WTC11 (cell line): Measurements from ENCODE around the gene FGG. TPM values are rescaled to one million over a fixed set of nuclear protein-coding genes. Genes with fewer than 3 reads are reported as not detected.

ENCODE experiments used
- ATAC-seq: fragments of 200-7000 bp; cut with Tn5 transposase; 2 replicates; pipeline ENCODE4 v1.10.0; 2021; ENCODE audit warnings: mild to moderate bottlenecking, moderate library complexity
- CTCF ChIA-PET: fragments of 300-600 bp; sonication (Branson Sonifier 250); formaldehyde crosslinking; loops from one replicate; lab custom pipeline; 2021; ENCODE audit warnings: antibody characterized with exemption; lab: Charles Lee
- POLR2A ChIA-PET: fragments of 350-600 bp; sonication (Branson Sonifier 250); formaldehyde crosslinking; loops from one replicate; lab custom pipeline; 2021; ENCODE audit warnings: antibody characterized with exemption; lab: Charles Lee
- DNase-seq: peaks from one replicate; pipeline ENCODE4 v3.0.0; 2021; ENCODE audit warnings: low spot score
- H3K27ac Mint-ChIP-seq: 2 replicates; pipeline ENCODE4 v1.8.0; 2021; ENCODE audit warnings: mixed read lengths
- H3K27me3 Mint-ChIP-seq: 2 replicates; pipeline ENCODE4 v1.8.0; 2021; ENCODE audit warnings: low read depth, mild to moderate bottlenecking, moderate library complexity, mixed read lengths
- H3K36me3 Mint-ChIP-seq: 2 replicates; pipeline ENCODE4 v1.8.0; 2021; ENCODE audit warnings: mixed read lengths
- H3K4me1 Mint-ChIP-seq: 2 replicates; pipeline ENCODE4 v1.8.0; 2022; ENCODE audit warnings: mixed read lengths
- H3K4me3 Mint-ChIP-seq: 2 replicates; pipeline ENCODE4 v1.8.0; 2021; ENCODE audit warnings: mild to moderate bottlenecking, moderate library complexity, mixed read lengths
- H3K9me3 Mint-ChIP-seq: 2 replicates; pipeline ENCODE4 v1.8.0; 2021; ENCODE audit warnings: mixed read lengths
- ETV6 ChIP-seq: sonication (generic); formaldehyde crosslinking; IDR thresholded peaks from 2 replicates; pipeline ENCODE4 v1.8.1; 2022; ENCODE audit warnings: mild to moderate bottlenecking, missing genetic modification reagents
- JUN ChIP-seq: sonication (generic); formaldehyde crosslinking; IDR thresholded peaks from 2 replicates; pipeline ENCODE4 v1.8.0; 2023; ENCODE audit warnings: mild to moderate bottlenecking, missing genetic modification reagents
- NFATC4 ChIP-seq: fragments of 250-450 bp; sonication (Bioruptor Pico); IDR thresholded peaks from 2 replicates; pipeline ENCODE4 v1.9.0; 2021; ENCODE audit warnings: mild to moderate bottlenecking
- SP1 ChIP-seq: sonication (generic); formaldehyde crosslinking; conservative IDR thresholded peaks from 2 replicates; pipeline ENCODE4 v1.8.1; 2022; ENCODE audit warnings: missing genetic modification reagents
- TEAD1 ChIP-seq: sonication (generic); formaldehyde crosslinking; IDR thresholded peaks from 2 replicates; pipeline ENCODE4 v1.8.0; 2022; ENCODE audit warnings: mild to moderate bottlenecking, missing genetic modification reagents
- TP53 ChIP-seq: sonication (generic); formaldehyde crosslinking; IDR thresholded peaks from 2 replicates; pipeline ENCODE4 v1.8.1; 2023; ENCODE audit warnings: mild to moderate bottlenecking, missing genetic modification reagents
- ZNF317 ChIP-seq: sonication (generic); formaldehyde crosslinking; IDR thresholded peaks from 2 replicates; pipeline ENCODE4 v1.8.1; 2023; ENCODE audit warnings: low read depth, mild to moderate bottlenecking, moderate library complexity, missing genetic modification reagents, borderline replicate concordance
- ZNF423 ChIP-seq: fragments of 250-450 bp; sonication (Bioruptor Pico); IDR thresholded peaks from 2 replicates; pipeline ENCODE4 v2.1.2; 2022; ENCODE audit warnings: mild to moderate bottlenecking, moderate library complexity
- total RNA-seq: library from RNA; stranded (reverse); gene quantifications from 3 replicates; pipeline ENCODE4 v1.2.3, GENCODE V29; 2021
- TF ChIP-seq, protein P1 (sequence below): sonication (generic); formaldehyde crosslinking; IDR thresholded peaks from 2 replicates; pipeline ENCODE4 v1.8.1; 2023; ENCODE audit warnings: mild to moderate bottlenecking, missing genetic modification reagents
- TF ChIP-seq, protein P2 (sequence below): sonication (generic); formaldehyde crosslinking; IDR thresholded peaks from 2 replicates; pipeline ENCODE4 v1.8.1; 2023; ENCODE audit warnings: mild to moderate bottlenecking, missing genetic modification reagents, borderline replicate concordance
- TF ChIP-seq, protein P3 (sequence below): fragments of 250-450 bp; sonication (Bioruptor Pico); IDR thresholded peaks from 2 replicates; pipeline ENCODE4 v1.8.0; 2021; ENCODE audit warnings: mild to moderate bottlenecking
- TF ChIP-seq, protein P4 (sequence below): sonication (generic); formaldehyde crosslinking; IDR thresholded peaks from 2 replicates; pipeline ENCODE4 v1.8.0; 2022; ENCODE audit warnings: mild to moderate bottlenecking, missing genetic modification reagents
- TF ChIP-seq, protein P5 (sequence below): sonication (generic); formaldehyde crosslinking; conservative IDR thresholded peaks from 2 replicates; pipeline ENCODE4 v1.8.1; 2022; ENCODE audit warnings: mild to moderate bottlenecking, missing genetic modification reagents
- TF ChIP-seq, protein P6 (sequence below): sonication (generic); formaldehyde crosslinking; IDR thresholded peaks from 2 replicates; pipeline ENCODE4 v1.8.0; 2023; ENCODE audit warnings: mild to moderate bottlenecking, missing genetic modification reagents
- TF ChIP-seq, protein P7 (sequence below): sonication (generic); formaldehyde crosslinking; IDR thresholded peaks from 2 replicates; pipeline ENCODE4 v1.8.1; 2022; ENCODE audit warnings: mild to moderate bottlenecking, moderate library complexity, missing genetic modification reagents
- TF ChIP-seq, protein P8 (sequence below): sonication (generic); formaldehyde crosslinking; IDR thresholded peaks from 2 replicates; pipeline ENCODE4 v1.8.0; 2023; ENCODE audit warnings: missing genetic modification reagents, mild to moderate bottlenecking, borderline replicate concordance
- TF ChIP-seq, protein P9 (sequence below): fragments of 200-600 bp; IDR thresholded peaks from 2 replicates; pipeline ENCODE4 v1.8.0; 2022; ENCODE audit warnings: antibody characterized with exemption

Gene FGG
- total RNA-seq, 1 experiment from 2014 or later = 2.4 TPM

DNA sequence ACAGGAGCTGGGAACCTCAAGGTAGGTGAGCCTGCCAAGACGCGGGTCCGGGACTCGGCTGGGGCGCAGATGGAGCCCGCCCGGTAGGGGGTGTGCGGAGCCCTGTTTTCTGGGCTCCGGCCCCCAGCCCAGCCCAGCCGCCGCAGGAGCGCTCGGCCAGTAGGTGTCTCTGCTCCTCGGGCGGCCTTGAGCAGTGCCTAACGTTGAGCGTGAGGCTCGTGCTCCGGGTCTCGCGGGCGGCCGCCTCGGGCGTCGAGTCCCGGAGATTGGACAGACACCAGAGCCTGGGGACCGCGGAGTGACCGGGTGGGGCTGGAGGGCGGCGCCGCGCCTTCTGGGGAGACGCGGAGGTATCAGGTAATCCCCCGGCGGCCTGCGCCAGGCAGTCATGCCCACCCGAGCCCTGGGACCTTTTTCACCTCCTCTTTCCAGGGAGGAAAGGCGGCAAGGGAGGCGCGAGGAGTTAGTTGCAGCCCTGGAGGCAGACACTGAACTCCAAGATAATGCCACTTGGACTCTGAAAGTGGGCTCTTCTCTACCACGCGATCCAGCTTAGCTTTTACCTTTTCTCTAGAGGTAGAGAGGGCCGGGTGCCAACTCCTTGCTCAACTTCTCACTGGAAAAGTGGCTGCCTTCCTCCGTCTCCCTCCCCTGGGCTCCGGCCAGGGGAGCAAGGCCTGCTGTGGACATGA lies 14.5 kb upstream of the FGG start:
- no peaks in the 10 kb centered on the region for H3K36me3 Mint-ChIP-seq
- H3K4me3 Mint-ChIP-seq = no peak overlapping the region
- H3K27ac Mint-ChIP-seq = no peak overlapping the region
- DNase-seq (peak; percentile 84), ATAC-seq (peak; percentile 94)
- H3K4me1 Mint-ChIP-seq = peaks cover 6% of the 10 kb centered on the region
- POLR2A ChIA-PET = no interaction called here
- peaks cover 10% of the 10 kb centered on the region for H3K27me3 Mint-ChIP-seq
- H3K9me3 Mint-ChIP-seq = no peaks in the 10 kb centered on the region
- CTCF ChIA-PET = interaction anchor here (0.6 to 6.5 kb wide), 20 partner anchors 8 to 744 kb away, joined by 3 to 96 read pairs (median 4); partner anchors contain the start of genes FGG and PLRG1
- TF ChIP-seq TEAD1 (CRISPR knock-in tag) = 0 out of 2 replicates have a peak, but pooled peaks have one; percentile 52
- TF ChIP-seq, protein P1, sequence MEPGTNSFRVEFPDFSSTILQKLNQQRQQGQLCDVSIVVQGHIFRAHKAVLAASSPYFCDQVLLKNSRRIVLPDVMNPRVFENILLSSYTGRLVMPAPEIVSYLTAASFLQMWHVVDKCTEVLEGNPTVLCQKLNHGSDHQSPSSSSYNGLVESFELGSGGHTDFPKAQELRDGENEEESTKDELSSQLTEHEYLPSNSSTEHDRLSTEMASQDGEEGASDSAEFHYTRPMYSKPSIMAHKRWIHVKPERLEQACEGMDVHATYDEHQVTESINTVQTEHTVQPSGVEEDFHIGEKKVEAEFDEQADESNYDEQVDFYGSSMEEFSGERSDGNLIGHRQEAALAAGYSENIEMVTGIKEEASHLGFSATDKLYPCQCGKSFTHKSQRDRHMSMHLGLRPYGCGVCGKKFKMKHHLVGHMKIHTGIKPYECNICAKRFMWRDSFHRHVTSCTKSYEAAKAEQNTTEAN (CRISPR knock-in tag) = peak; percentile 79; the same call in 1 of the 2 replicates
- TF ChIP-seq ZNF423 (CRISPR knock-in tag) = peak; percentile 80
- peak; percentile 44; the same call in 1 of the 2 replicates for TF ChIP-seq JUN
- TF ChIP-seq NFATC4 = no peak
- TF ChIP-seq, protein P2, sequence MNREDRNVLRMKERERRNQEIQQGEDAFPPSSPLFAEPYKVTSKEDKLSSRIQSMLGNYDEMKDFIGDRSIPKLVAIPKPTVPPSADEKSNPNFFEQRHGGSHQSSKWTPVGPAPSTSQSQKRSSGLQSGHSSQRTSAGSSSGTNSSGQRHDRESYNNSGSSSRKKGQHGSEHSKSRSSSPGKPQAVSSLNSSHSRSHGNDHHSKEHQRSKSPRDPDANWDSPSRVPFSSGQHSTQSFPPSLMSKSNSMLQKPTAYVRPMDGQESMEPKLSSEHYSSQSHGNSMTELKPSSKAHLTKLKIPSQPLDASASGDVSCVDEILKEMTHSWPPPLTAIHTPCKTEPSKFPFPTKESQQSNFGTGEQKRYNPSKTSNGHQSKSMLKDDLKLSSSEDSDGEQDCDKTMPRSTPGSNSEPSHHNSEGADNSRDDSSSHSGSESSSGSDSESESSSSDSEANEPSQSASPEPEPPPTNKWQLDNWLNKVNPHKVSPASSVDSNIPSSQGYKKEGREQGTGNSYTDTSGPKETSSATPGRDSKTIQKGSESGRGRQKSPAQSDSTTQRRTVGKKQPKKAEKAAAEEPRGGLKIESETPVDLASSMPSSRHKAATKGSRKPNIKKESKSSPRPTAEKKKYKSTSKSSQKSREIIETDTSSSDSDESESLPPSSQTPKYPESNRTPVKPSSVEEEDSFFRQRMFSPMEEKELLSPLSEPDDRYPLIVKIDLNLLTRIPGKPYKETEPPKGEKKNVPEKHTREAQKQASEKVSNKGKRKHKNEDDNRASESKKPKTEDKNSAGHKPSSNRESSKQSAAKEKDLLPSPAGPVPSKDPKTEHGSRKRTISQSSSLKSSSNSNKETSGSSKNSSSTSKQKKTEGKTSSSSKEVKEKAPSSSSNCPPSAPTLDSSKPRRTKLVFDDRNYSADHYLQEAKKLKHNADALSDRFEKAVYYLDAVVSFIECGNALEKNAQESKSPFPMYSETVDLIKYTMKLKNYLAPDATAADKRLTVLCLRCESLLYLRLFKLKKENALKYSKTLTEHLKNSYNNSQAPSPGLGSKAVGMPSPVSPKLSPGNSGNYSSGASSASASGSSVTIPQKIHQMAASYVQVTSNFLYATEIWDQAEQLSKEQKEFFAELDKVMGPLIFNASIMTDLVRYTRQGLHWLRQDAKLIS (CRISPR knock-in tag) = 0 out of 2 replicates have a peak, but pooled peaks have one; percentile 63
- TF ChIP-seq, protein P3, sequence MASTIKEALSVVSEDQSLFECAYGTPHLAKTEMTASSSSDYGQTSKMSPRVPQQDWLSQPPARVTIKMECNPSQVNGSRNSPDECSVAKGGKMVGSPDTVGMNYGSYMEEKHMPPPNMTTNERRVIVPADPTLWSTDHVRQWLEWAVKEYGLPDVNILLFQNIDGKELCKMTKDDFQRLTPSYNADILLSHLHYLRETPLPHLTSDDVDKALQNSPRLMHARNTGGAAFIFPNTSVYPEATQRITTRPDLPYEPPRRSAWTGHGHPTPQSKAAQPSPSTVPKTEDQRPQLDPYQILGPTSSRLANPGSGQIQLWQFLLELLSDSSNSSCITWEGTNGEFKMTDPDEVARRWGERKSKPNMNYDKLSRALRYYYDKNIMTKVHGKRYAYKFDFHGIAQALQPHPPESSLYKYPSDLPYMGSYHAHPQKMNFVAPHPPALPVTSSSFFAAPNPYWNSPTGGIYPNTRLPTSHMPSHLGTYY = no peak
- TF ChIP-seq, protein P4, sequence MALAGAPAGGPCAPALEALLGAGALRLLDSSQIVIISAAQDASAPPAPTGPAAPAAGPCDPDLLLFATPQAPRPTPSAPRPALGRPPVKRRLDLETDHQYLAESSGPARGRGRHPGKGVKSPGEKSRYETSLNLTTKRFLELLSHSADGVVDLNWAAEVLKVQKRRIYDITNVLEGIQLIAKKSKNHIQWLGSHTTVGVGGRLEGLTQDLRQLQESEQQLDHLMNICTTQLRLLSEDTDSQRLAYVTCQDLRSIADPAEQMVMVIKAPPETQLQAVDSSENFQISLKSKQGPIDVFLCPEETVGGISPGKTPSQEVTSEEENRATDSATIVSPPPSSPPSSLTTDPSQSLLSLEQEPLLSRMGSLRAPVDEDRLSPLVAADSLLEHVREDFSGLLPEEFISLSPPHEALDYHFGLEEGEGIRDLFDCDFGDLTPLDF (CRISPR knock-in tag) = 0 out of 2 replicates have a peak, but pooled peaks have one; percentile 38
- TF ChIP-seq ZNF317 (CRISPR knock-in tag) = 0 out of 2 replicates have a peak, but pooled peaks have one; percentile 14
- TF ChIP-seq, protein P5, sequence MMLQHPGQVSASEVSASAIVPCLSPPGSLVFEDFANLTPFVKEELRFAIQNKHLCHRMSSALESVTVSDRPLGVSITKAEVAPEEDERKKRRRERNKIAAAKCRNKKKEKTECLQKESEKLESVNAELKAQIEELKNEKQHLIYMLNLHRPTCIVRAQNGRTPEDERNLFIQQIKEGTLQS (CRISPR knock-in tag) = no peak
- no peak for TF ChIP-seq SP1 (CRISPR knock-in tag)
- TF ChIP-seq, protein P6, sequence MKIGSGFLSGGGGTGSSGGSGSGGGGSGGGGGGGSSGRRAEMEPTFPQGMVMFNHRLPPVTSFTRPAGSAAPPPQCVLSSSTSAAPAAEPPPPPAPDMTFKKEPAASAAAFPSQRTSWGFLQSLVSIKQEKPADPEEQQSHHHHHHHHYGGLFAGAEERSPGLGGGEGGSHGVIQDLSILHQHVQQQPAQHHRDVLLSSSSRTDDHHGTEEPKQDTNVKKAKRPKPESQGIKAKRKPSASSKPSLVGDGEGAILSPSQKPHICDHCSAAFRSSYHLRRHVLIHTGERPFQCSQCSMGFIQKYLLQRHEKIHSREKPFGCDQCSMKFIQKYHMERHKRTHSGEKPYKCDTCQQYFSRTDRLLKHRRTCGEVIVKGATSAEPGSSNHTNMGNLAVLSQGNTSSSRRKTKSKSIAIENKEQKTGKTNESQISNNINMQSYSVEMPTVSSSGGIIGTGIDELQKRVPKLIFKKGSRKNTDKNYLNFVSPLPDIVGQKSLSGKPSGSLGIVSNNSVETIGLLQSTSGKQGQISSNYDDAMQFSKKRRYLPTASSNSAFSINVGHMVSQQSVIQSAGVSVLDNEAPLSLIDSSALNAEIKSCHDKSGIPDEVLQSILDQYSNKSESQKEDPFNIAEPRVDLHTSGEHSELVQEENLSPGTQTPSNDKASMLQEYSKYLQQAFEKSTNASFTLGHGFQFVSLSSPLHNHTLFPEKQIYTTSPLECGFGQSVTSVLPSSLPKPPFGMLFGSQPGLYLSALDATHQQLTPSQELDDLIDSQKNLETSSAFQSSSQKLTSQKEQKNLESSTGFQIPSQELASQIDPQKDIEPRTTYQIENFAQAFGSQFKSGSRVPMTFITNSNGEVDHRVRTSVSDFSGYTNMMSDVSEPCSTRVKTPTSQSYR (CRISPR knock-in tag) = 0 out of 2 replicates have a peak, but pooled peaks have one; percentile 32
- TF ChIP-seq, protein P7, sequence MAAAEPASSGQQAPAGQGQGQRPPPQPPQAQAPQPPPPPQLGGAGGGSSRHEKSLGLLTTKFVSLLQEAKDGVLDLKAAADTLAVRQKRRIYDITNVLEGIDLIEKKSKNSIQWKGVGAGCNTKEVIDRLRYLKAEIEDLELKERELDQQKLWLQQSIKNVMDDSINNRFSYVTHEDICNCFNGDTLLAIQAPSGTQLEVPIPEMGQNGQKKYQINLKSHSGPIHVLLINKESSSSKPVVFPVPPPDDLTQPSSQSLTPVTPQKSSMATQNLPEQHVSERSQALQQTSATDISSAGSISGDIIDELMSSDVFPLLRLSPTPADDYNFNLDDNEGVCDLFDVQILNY (CRISPR knock-in tag) = peak; percentile 74; the same call in 1 of the 2 replicates
- peak; percentile 89 for TF ChIP-seq TP53 (CRISPR knock-in tag)
- TF ChIP-seq, protein P8, sequence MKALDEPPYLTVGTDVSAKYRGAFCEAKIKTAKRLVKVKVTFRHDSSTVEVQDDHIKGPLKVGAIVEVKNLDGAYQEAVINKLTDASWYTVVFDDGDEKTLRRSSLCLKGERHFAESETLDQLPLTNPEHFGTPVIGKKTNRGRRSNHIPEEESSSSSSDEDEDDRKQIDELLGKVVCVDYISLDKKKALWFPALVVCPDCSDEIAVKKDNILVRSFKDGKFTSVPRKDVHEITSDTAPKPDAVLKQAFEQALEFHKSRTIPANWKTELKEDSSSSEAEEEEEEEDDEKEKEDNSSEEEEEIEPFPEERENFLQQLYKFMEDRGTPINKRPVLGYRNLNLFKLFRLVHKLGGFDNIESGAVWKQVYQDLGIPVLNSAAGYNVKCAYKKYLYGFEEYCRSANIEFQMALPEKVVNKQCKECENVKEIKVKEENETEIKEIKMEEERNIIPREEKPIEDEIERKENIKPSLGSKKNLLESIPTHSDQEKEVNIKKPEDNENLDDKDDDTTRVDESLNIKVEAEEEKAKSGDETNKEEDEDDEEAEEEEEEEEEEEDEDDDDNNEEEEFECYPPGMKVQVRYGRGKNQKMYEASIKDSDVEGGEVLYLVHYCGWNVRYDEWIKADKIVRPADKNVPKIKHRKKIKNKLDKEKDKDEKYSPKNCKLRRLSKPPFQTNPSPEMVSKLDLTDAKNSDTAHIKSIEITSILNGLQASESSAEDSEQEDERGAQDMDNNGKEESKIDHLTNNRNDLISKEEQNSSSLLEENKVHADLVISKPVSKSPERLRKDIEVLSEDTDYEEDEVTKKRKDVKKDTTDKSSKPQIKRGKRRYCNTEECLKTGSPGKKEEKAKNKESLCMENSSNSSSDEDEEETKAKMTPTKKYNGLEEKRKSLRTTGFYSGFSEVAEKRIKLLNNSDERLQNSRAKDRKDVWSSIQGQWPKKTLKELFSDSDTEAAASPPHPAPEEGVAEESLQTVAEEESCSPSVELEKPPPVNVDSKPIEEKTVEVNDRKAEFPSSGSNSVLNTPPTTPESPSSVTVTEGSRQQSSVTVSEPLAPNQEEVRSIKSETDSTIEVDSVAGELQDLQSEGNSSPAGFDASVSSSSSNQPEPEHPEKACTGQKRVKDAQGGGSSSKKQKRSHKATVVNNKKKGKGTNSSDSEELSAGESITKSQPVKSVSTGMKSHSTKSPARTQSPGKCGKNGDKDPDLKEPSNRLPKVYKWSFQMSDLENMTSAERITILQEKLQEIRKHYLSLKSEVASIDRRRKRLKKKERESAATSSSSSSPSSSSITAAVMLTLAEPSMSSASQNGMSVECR (CRISPR knock-in tag) = peak; percentile 28; the same call in 1 of the 2 replicates
- peak; percentile 43; the same call in 1 of the 2 replicates for TF ChIP-seq ETV6 (CRISPR knock-in tag)
- TF ChIP-seq, protein P9, sequence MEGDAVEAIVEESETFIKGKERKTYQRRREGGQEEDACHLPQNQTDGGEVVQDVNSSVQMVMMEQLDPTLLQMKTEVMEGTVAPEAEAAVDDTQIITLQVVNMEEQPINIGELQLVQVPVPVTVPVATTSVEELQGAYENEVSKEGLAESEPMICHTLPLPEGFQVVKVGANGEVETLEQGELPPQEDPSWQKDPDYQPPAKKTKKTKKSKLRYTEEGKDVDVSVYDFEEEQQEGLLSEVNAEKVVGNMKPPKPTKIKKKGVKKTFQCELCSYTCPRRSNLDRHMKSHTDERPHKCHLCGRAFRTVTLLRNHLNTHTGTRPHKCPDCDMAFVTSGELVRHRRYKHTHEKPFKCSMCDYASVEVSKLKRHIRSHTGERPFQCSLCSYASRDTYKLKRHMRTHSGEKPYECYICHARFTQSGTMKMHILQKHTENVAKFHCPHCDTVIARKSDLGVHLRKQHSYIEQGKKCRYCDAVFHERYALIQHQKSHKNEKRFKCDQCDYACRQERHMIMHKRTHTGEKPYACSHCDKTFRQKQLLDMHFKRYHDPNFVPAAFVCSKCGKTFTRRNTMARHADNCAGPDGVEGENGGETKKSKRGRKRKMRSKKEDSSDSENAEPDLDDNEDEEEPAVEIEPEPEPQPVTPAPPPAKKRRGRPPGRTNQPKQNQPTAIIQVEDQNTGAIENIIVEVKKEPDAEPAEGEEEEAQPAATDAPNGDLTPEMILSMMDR = peak; percentile 41; the same call in 1 of the 2 replicates
